HepG2 (cell line): ENCODE results near the gene ZNF282. TPM values are rescaled to one million over a fixed set of nuclear protein-coding genes. Genes with fewer than 3 reads are reported as not detected.
A peak's percentile ranks its signal among the peaks of the same experiment; 100 is the strongest.

Experiments
- FOXM1 ChIP-seq: sonication (generic); formaldehyde crosslinking; IDR thresholded peaks from 2 replicates; pipeline ENCODE4 v1.5.0; 2020; ENCODE audit warnings: missing genetic modification reagents
- HES4 ChIP-seq: sonication (generic); formaldehyde crosslinking; IDR thresholded peaks from 2 replicates; pipeline ENCODE4 v1.9.0; 2021; ENCODE audit warnings: mild to moderate bottlenecking, missing genetic modification reagents, borderline replicate concordance
- HMG20B ChIP-seq: conservative IDR thresholded peaks from 2 replicates; pipeline ENCODE4 v1.6.1; 2016; ENCODE audit warnings: missing genetic modification reagents, missing compliant biosample characterization
- KMT2B ChIP-seq: IDR thresholded peaks from 2 replicates; pipeline ENCODE4 v1.6.1; 2016; ENCODE audit warnings: missing genetic modification reagents, missing compliant biosample characterization
- NFKBIZ ChIP-seq: IDR thresholded peaks from 2 replicates; pipeline ENCODE4 v1.6.1; 2018; ENCODE audit warnings: missing genetic modification reagents, missing compliant biosample characterization
- PAXIP1 ChIP-seq: sonication (generic); formaldehyde crosslinking; conservative IDR thresholded peaks from 2 replicates; pipeline ENCODE4 v1.4.0; 2020; ENCODE audit warnings: mild to moderate bottlenecking, missing genetic modification reagents, moderate library complexity
- TBL1XR1 ChIP-seq: fragments of 150-350 bp; IDR thresholded peaks from 2 replicates; pipeline ENCODE4 v1.6.1; 2014; ENCODE audit warnings: borderline replicate concordance, low read length; ENCODE audit not compliant: partially characterized antibody
- ZGPAT ChIP-seq: IDR thresholded peaks from 2 replicates; pipeline ENCODE4 v1.6.1; 2016; ENCODE audit warnings: mild to moderate bottlenecking
- ZMAT3 ChIP-seq: sonication (generic); formaldehyde crosslinking; conservative IDR thresholded peaks from 2 replicates; pipeline ENCODE4 v1.7.0; 2021; ENCODE audit warnings: missing genetic modification reagents
- ZNF276 ChIP-seq: sonication (generic); formaldehyde crosslinking; IDR thresholded peaks from 2 replicates; pipeline ENCODE4 v1.4.0; 2020; ENCODE audit warnings: mild to moderate bottlenecking, low read depth, missing genetic modification reagents
- ZNF362 ChIP-seq: sonication (generic); formaldehyde crosslinking; IDR thresholded peaks from 2 replicates; pipeline ENCODE4 v1.4.0; 2020; ENCODE audit warnings: missing genetic modification reagents, mild to moderate bottlenecking, borderline replicate concordance
- ZNF432 ChIP-seq: sonication (generic); formaldehyde crosslinking; IDR thresholded peaks from 2 replicates; pipeline ENCODE4 v1.5.0; 2020; ENCODE audit warnings: missing genetic modification reagents, mild to moderate bottlenecking, borderline replicate concordance
- ZNF468 ChIP-seq: sonication (generic); formaldehyde crosslinking; IDR thresholded peaks from 2 replicates; pipeline ENCODE4 v1.8.0; 2022; ENCODE audit warnings: mild to moderate bottlenecking, moderate library complexity, missing genetic modification reagents
- ZNF501 ChIP-seq: sonication (generic); formaldehyde crosslinking; IDR thresholded peaks from 2 replicates; pipeline ENCODE4 v1.5.1; 2020; ENCODE audit warnings: mild to moderate bottlenecking, moderate library complexity, missing genetic modification reagents
- ZNF558 ChIP-seq: sonication (generic); formaldehyde crosslinking; IDR thresholded peaks from 2 replicates; pipeline ENCODE4 v1.9.0; 2022; ENCODE audit warnings: mild to moderate bottlenecking, missing genetic modification reagents, borderline replicate concordance
- ZNF790 ChIP-seq: sonication (generic); formaldehyde crosslinking; IDR thresholded peaks from 2 replicates; pipeline ENCODE4 v1.8.0; 2022; ENCODE audit warnings: missing genetic modification reagents, mild to moderate bottlenecking, borderline replicate concordance
- ZSCAN21 ChIP-seq: sonication (generic); formaldehyde crosslinking; IDR thresholded peaks from 2 replicates; pipeline ENCODE4 v1.8.0; 2022; ENCODE audit warnings: mild to moderate bottlenecking, missing genetic modification reagents, moderate library complexity, borderline replicate concordance
- polyA plus RNA-seq, 8 experiments: library from polyadenylated mRNA; depleted of rRNA in 3 of 8; stranded (reverse) in 7 of 8; unstranded in 1 of 8; fragments of >200 nt; fragmentation: Illumina TruSeq in 4 of 8; extraction: Trizol in 4 of 8; gene quantifications; 2 replicates each; pipeline versions ENCODE4 v1.2.1 to v1.2.3, GENCODE V29; 2011 to 2016; ENCODE audit warnings: low read depth in 4 of 8, missing spikeins in 1 of 8, mixed read lengths in 1 of 8; ENCODE audit not compliant: insufficient read depth in 1 of 8
- total RNA-seq, 5 experiments: library from RNA; depleted of rRNA; stranded (reverse); fragments of >200 nt; fragmentation: Illumina TruSeq; extraction: Trizol; gene quantifications; 2 replicates each; pipeline ENCODE4 v1.2.3, GENCODE V29; 2016; ENCODE audit warnings: low read depth in 1 of 5

ZNF282 gene
- total and polyA plus RNA-seq, 2 of the 13 experiments (the other 11 are each of a cell fraction or from before 2014, with no cell fraction given), result 9.1 to 20.9 TPM

DNA sequence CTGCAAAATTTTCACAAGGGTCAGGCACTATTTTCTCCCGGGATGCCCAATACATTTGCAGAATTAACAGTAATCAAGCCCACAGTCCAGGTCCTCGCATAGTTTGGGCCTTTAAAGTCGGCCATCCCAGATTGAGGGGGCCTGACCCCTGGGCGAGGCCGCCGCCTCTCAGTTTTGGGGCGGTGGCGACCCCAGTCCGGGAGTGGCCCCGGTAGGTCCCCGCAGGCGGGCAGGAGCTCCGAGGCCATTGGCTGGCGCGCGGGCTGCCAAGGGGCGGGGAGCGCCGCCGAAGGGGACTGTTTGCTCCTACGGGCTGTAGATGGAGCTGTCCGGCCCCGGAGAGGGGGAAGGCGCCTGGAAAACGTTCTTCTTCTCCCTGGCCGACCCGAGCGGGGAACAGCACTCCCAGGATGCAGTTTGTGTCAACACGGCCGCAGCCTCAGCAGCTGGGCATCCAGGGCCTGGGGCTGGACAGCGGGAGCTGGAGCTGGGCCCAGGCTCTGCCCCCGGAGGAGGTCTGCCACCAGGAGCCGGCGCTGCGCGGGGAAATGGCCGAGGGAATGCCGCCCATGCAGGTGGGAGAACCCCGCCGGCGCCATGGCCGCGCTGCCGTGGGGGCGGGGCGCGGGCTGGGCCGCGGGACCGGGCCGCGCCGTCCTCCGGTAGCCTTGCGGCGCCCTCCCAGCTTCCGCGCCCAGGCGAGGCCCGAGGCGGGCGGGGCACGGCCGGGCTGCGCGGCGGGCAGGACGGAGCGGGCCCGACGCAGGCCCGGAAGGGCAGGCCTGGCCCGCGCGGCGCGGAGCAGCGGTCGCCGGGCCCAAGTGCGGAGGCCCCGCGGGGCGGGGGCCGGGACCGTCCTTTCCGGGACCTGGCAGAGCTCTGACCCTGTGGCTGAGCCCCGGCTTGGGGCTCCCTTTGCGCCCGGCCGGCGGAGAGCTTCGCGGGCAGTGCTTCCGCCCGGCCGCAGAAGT, at the start of gene ZNF282 (continued):
- TF ChIP-seq ZNF276 (no peak), PAXIP1 (CRISPR knock-in tag) (no peak; the same call in 1 of the 2 replicates), KMT2B (CRISPR knock-in tag) (peak; percentile 80), ZNF432 (CRISPR knock-in tag) (no peak), TBL1XR1 (no peak), ZSCAN21 (peak; percentile 63; the same call in 1 of the 2 replicates), NFKBIZ (CRISPR knock-in tag) (peak; percentile 26; the same call in 1 of the 2 replicates), ZNF362 (no peak; the same call in 1 of the 2 replicates), ZNF790 (CRISPR knock-in tag) (no peak), HES4 (CRISPR knock-in tag) (peak; percentile 82; the same call in 1 of the 2 replicates), ZNF558 (CRISPR knock-in tag) (no peak; the same call in 1 of the 2 replicates), HMG20B (CRISPR knock-in tag) (no peak; the same call in 1 of the 2 replicates), ZNF501 (peak; percentile 71; the same call in 1 of the 2 replicates), ZNF468 (CRISPR knock-in tag) (no peak), ZGPAT (CRISPR knock-in tag) (peak; percentile 87), ZMAT3 (CRISPR knock-in tag) (0 out of 2 replicates have a peak, but pooled peaks have one; percentile 61), FOXM1 (CRISPR knock-in tag) (no peak)
